K562 (cell line): ENCODE measurements around the gene CPT1B. TPM values are rescaled to one million over a fixed set of nuclear protein-coding genes. Genes with fewer than 3 reads are reported as not detected.

Source experiments
- CHCHD3 ChIP-seq: fragments of 250-450 bp; sonication (Bioruptor Pico); IDR thresholded peaks from 2 replicates; pipeline ENCODE4 v2.1.2; 2022; ENCODE audit warnings: mild to moderate bottlenecking
- CHD4 ChIP-seq: fragments of 200-600 bp; sonication (generic); IDR thresholded peaks from 3 replicates; pipeline ENCODE4 v1.6.1; 2012; ENCODE audit warnings: low read depth, mild to moderate bottlenecking, mixed read lengths, low read length, inconsistent platforms; ENCODE audit not compliant: insufficient read depth, insufficient replicate concordance, poor library complexity, severe bottlenecking
- E4F1 ChIP-seq: fragments of 250-450 bp; sonication (Bioruptor Pico); IDR thresholded peaks from 2 replicates; pipeline ENCODE4 v1.5.0; 2021; ENCODE audit warnings: mild to moderate bottlenecking, borderline replicate concordance
- EP400 ChIP-seq: fragments of 450-650 bp; IDR thresholded peaks from 2 replicates; pipeline ENCODE4 v1.6.1; 2017; ENCODE audit warnings: antibody characterized with exemption, mild to moderate bottlenecking, moderate library complexity
- EZH2 ChIP-seq: IDR thresholded peaks from 2 replicates; pipeline ENCODE4 v1.6.1; 2012; ENCODE audit warnings: low read depth, mild to moderate bottlenecking, inconsistent platforms, low read length, borderline replicate concordance
- HDAC1 ChIP-seq, 2 experiments: fragments of 450-650 bp; IDR thresholded peaks; 2 replicates each; pipeline ENCODE4 v1.6.1; 2016 to 2017; ENCODE audit warnings: inconsistent platforms in 1 of 2, mild to moderate bottlenecking in 1 of 2, moderate library complexity in 1 of 2
- L3MBTL2 ChIP-seq: fragments of 450-650 bp; IDR thresholded peaks from 2 replicates; pipeline ENCODE4 v1.6.1; 2016; ENCODE audit warnings: mild to moderate bottlenecking, moderate library complexity
- NFIC ChIP-seq: fragments of 450-650 bp; IDR thresholded peaks from 2 replicates; pipeline ENCODE4 v1.6.1; 2017; ENCODE audit warnings: mild to moderate bottlenecking, inconsistent platforms
- NKRF ChIP-seq: fragments of 450-650 bp; IDR thresholded peaks from 2 replicates; pipeline ENCODE4 v1.6.1; 2016; ENCODE audit warnings: borderline replicate concordance
- PRMT5 ChIP-seq: sonication (generic); formaldehyde crosslinking; IDR thresholded peaks from 2 replicates; pipeline ENCODE4 v1.5.0; 2020; ENCODE audit warnings: missing genetic modification reagents
- PURB ChIP-seq: sonication (generic); formaldehyde crosslinking; IDR thresholded peaks from 2 replicates; pipeline ENCODE4 v1.9.0; 2021; ENCODE audit warnings: low read depth, mild to moderate bottlenecking, missing genetic modification reagents
- RBM25 ChIP-seq: fragments of 200-400 bp; formaldehyde crosslinking; IDR thresholded peaks from 2 replicates; pipeline ENCODE4 v1.6.1; 2018; ENCODE audit warnings: low read length, low read depth, moderate library complexity; ENCODE audit not compliant: severe bottlenecking
- polyA plus RNA-seq, 8 experiments: library from polyadenylated mRNA; depleted of rRNA in 4 of 8; stranded (reverse) in 5 of 8; unstranded in 3 of 8; fragments of >200 nt; fragmentation: Nextera tagmentation in 2 of 8; fragmentation: Illumina TruSeq in 1 of 8; extraction: Ambion mirVana in 2 of 8; extraction: Trizol in 1 of 8; gene quantifications; 2 replicates each; pipeline versions ENCODE4 v1.2.1 to v1.2.3, GENCODE V29; 2011 to 2014; ENCODE audit warnings: inconsistent platforms in 1 of 8, missing spikeins in 1 of 8
- total RNA-seq, 7 experiments: library from RNA; depleted of rRNA in 6 of 7; stranded (reverse); fragments of >200 nt in 6 of 7; fragmentation: Illumina TruSeq in 2 of 7; extraction: Trizol in 2 of 7; gene quantifications; 2 replicates each; pipeline versions ENCODE4 v1.2.1 to v1.2.3, GENCODE V29; 2011 to 2021; ENCODE audit warnings: low replicate concordance in 1 of 7

The CPT1B gene
- total and polyA plus RNA-seq, 9 of the 15 experiments (the other 6 are each of a cell fraction or from before 2014, with no cell fraction given), result 0.35 to 6.1 (median 2.6) TPM

- TF ChIP-seq NKRF (no peak), HDAC1 (IDR thresholded peaks at IDR 0.05) (no peak), EZH2 (no peak), CHD4 (no peak), EP400 (no peak), PURB (CRISPR knock-in tag) (no peak), RBM25 (no peak), E4F1 (CRISPR knock-in tag) (no peak), PRMT5 (CRISPR knock-in tag) (no peak), NFIC (no peak), L3MBTL2 (no peak), CHCHD3 (CRISPR knock-in tag) (no peak)
These were observed 23.6 kb upstream of the CPT1B start (continued) for GRCh38 chr22:50601669-50602337.
